Progenitor cell of endocrine pancreas (in vitro differentiated cells): ENCODE data around the gene ADARB2. TPM values are rescaled to one million over a fixed set of nuclear protein-coding genes. Genes with fewer than 3 reads are reported as not detected.

Experiments
- DNase-seq: peaks from one replicate; pipeline ENCODE4 v3.0.0; 2021; ENCODE audit warnings: low spot score; ENCODE audit not compliant: unreplicated experiment
- H3K27ac Mint-ChIP-seq: 2 replicates; pipeline ENCODE4 v1.8.0; 2021; ENCODE audit warnings: mild to moderate bottlenecking, moderate library complexity, mixed read lengths
- H3K27me3 Mint-ChIP-seq: 2 replicates; pipeline ENCODE4 v1.8.0; 2021; ENCODE audit warnings: mixed read lengths
- H3K36me3 Mint-ChIP-seq: 2 replicates; pipeline ENCODE4 v1.8.0; 2022; ENCODE audit warnings: mixed read lengths; ENCODE audit not compliant: insufficient read depth
- H3K4me1 Mint-ChIP-seq: 2 replicates; pipeline ENCODE4 v1.8.0; 2021; ENCODE audit warnings: low read depth, mixed read lengths
- H3K4me3 Mint-ChIP-seq: 2 replicates; pipeline ENCODE4 v1.8.0; 2021; ENCODE audit warnings: low read depth, mild to moderate bottlenecking, moderate library complexity, mixed read lengths
- H3K9me3 Mint-ChIP-seq: 2 replicates; pipeline ENCODE4 v1.8.0; 2021; ENCODE audit warnings: low read depth, mixed read lengths
- CTCF ChIP-seq: fragments of 200-600 bp; sonication (generic); IDR thresholded peaks from one replicate; pipeline ENCODE4 v1.5.0; 2021; ENCODE audit warnings: antibody characterized with exemption, mild to moderate bottlenecking; ENCODE audit not compliant: unreplicated experiment
- total RNA-seq: library from RNA; stranded (reverse); gene quantifications from 2 replicates; pipeline ENCODE4 v1.2.1, GENCODE V29; 2021

ADARB2 gene
- total RNA-seq, 1 donor from 2014 or later = 1.3 TPM

DNA sequence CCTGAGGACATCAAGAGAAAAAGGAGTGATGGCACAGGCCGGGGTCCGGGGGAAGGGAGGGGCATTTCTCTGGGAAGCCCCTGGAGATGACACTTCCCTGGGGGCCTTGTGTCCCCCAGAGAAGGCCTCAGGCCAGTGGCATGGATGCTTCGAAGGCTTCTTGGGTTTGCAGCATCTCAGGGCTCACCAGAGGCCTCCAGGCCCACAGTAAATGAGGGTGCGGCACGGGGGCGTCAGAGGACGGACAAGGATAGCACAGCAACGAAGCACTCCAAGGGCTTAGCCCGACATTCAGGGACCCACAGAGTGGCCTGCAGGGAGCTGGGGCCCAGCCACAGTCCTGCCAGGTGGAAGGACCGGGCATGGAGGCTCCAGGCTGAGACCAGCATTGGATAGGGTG is 71.6 kb downstream of the ADARB2 start:
- H3K36me3 Mint-ChIP-seq = peaks cover 1% of the 10 kb centered on the region
- no peak for TF ChIP-seq CTCF
- peaks cover 4% of the 10 kb centered on the region for H3K27me3 Mint-ChIP-seq
- peaks cover 8% of the 10 kb centered on the region for H3K9me3 Mint-ChIP-seq
- no peak overlapping the region for H3K4me3 Mint-ChIP-seq
- DNase-seq = no peak
- peaks cover 1% of the 10 kb centered on the region for H3K4me1 Mint-ChIP-seq
- H3K27ac Mint-ChIP-seq = no peak overlapping the region

- no peak for DNase-seq
- H3K4me1 Mint-ChIP-seq = peaks cover 1% of the 10 kb centered on the region
- H3K27me3 Mint-ChIP-seq = peaks cover 4% of the 10 kb centered on the region
- H3K4me3 Mint-ChIP-seq = no peak overlapping the region
- H3K27ac Mint-ChIP-seq = no peak overlapping the region
- H3K36me3 Mint-ChIP-seq = peaks cover 1% of the 10 kb centered on the region
- TF ChIP-seq CTCF = no peak
- H3K9me3 Mint-ChIP-seq = peaks cover 9% of the 10 kb centered on the region
These were observed 72.2 kb downstream of the ADARB2 start for GRCh38 chr10:1665021-1665661.

DNA sequence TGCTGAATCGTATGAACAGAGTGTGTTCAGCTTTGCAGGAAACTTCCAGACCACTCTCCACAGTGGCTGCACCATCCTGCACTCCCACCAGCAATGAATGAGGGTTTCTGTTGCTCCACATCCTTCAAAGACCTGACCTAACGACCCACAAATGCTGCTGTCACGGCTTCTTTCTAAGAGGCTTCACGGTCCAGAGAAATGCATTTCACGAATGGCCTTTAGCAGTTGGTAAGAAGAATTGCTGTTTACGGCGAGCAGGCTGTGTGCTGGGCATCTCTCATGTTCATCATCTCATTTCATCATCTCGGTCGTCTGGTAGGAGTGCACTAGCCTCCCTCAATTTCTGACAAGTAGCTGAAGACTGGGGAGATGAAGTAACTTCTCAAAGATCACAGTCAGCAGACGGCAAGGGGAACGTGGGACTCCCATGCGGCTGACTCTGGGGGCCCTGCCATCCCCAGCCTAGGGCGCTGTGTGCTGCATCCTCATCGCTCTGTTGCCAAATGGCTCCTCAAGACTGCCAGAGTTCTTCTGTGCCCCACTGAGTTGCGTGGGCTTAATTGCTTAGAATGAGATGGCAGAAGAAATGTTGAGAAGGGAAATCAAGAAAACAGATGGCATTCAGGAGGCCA is 72.9 kb downstream of the ADARB2 start:
- peaks cover 1% of the 10 kb centered on the region for H3K36me3 Mint-ChIP-seq
- DNase-seq = no peak
- no peak for TF ChIP-seq CTCF
- peak overlapping the region; percentile 39 for H3K27ac Mint-ChIP-seq
- no peak overlapping the region for H3K4me3 Mint-ChIP-seq
- peaks cover 1% of the 10 kb centered on the region for H3K4me1 Mint-ChIP-seq
- peaks cover 9% of the 10 kb centered on the region for H3K9me3 Mint-ChIP-seq
- peaks cover 4% of the 10 kb centered on the region for H3K27me3 Mint-ChIP-seq

- no peak for TF ChIP-seq CTCF
- Mint-ChIP-seq H3K9me3 (peaks cover 9% of the 10 kb centered on the region), H3K27me3 (peaks cover 8% of the 10 kb centered on the region), H3K4me3 (no peak overlapping the region), H3K36me3 (peaks cover 1% of the 10 kb centered on the region), H3K4me1 (peaks cover 1% of the 10 kb centered on the region), H3K27ac (no peak overlapping the region)
- DNase-seq = no peak
These were observed 74.1 kb downstream of the ADARB2 start for GRCh38 chr10:1663226-1663625.

GRCh38 chr10:1662438-1663025 is 74.8 kb downstream of the ADARB2 start:
- H3K4me3 Mint-ChIP-seq = no peak overlapping the region
- H3K27ac Mint-ChIP-seq = no peak overlapping the region
- peaks cover 1% of the 10 kb centered on the region for H3K4me1 Mint-ChIP-seq
- no peak for TF ChIP-seq CTCF
- peaks cover 15% of the 10 kb centered on the region for H3K27me3 Mint-ChIP-seq
- peaks cover 9% of the 10 kb centered on the region for H3K9me3 Mint-ChIP-seq
- DNase-seq = no peak
- H3K36me3 Mint-ChIP-seq = peaks cover 1% of the 10 kb centered on the region
